VCaP (cell line): Measurements from ENCODE around the gene EML3.

Experiments
- H3K27ac ChIP-seq: fragments of 450-650 bp; 2 replicates; pipeline ENCODE4 v1.5.1; 2017
- CTCF ChIP-seq: fragments of 450-650 bp; conservative IDR thresholded peaks from 2 replicates; pipeline ENCODE4 v1.5.1; 2017; ENCODE audit warnings: mild to moderate bottlenecking, moderate library complexity

The EML3 gene

GRCh38 chr11:62648967-62649364 lies 36.4 kb upstream of the EML3 start:
- TF ChIP-seq CTCF, result no peak
- no peak overlapping the region for H3K27ac ChIP-seq

- no peak overlapping the region for H3K27ac ChIP-seq
- TF ChIP-seq CTCF, result no peak
These were observed 35.8 kb upstream of the EML3 start for GRCh38 chr11:62648185-62648966.

- no peak for TF ChIP-seq CTCF
- H3K27ac ChIP-seq, result peak overlapping the region; percentile 91; the same call in 1 of the 2 replicates
These were observed 35.0 kb upstream of the EML3 start for GRCh38 chr11:62647609-62648005.

GRCh38 chr11:62646825-62647608 lies 34.4 kb upstream of the EML3 start:
- no peak for TF ChIP-seq CTCF
- H3K27ac ChIP-seq, result peak overlapping the region; percentile 91

GRCh38 chr11:62645946-62646824 lies 33.6 kb upstream of the EML3 start, which contains the start of gene GANAB:
GANAB (minus strand) TSS chr11:62646613; CDS start chr11:62646599, 14 bp downstream.
- no peak for TF ChIP-seq CTCF
- peak within 1 kb of the TSS; percentile 91 for H3K27ac ChIP-seq

GRCh38 chr11:62645671-62645945 lies 33.0 kb upstream of the EML3 start:
- no peak for TF ChIP-seq CTCF
- H3K27ac ChIP-seq, result peak overlapping the region; percentile 91

- TF ChIP-seq CTCF, result no peak
- H3K27ac ChIP-seq, result peak overlapping the region; percentile 19; the same call in 1 of the 2 replicates
These were observed 31.6 kb upstream of the EML3 start for GRCh38 chr11:62644220-62644619.
